Activated B cell treated with CpG ODN at 0.5 μM for 24 hours (primary cell): ENCODE results near the gene WNT1. TPM values are rescaled to one million over a fixed set of nuclear protein-coding genes. Genes with fewer than 3 reads are reported as not detected.
A peak's percentile ranks its signal among the peaks of the same experiment; 100 is the strongest.

ENCODE experiments used
- ATAC-seq: fragments of 200-7000 bp; cut with Tn5 transposase; one replicate; pipeline ENCODE4 v1.10.0; 2021; ENCODE audit warnings: low read depth, mild to moderate bottlenecking, moderate library complexity
- CTCF ChIA-PET: fragments of 350-600 bp; sonication (Branson Sonifier 250); formaldehyde crosslinking; loops from one replicate; lab custom pipeline; 2021; ENCODE audit warnings: antibody characterized with exemption; lab: Charles Lee
- POLR2A ChIA-PET: fragments of 350-600 bp; sonication (Branson Sonifier 250); formaldehyde crosslinking; loops from one replicate; lab custom pipeline; 2021; ENCODE audit warnings: antibody characterized with exemption; lab: Charles Lee
- DNase-seq: peaks from one replicate; pipeline ENCODE4 v3.0.0; 2022
- H3K27ac Mint-ChIP-seq: one replicate; pipeline ENCODE4 v1.8.0; 2020; ENCODE audit warnings: mixed read lengths
- H3K27me3 Mint-ChIP-seq: one replicate; pipeline ENCODE4 v1.8.0; 2021; ENCODE audit warnings: mixed read lengths
- H3K36me3 Mint-ChIP-seq: one replicate; pipeline ENCODE4 v1.8.0; 2021; ENCODE audit warnings: low read depth, mixed read lengths
- H3K4me1 Mint-ChIP-seq: one replicate; pipeline ENCODE4 v1.8.0; 2021; ENCODE audit warnings: mixed read lengths
- H3K4me3 Mint-ChIP-seq: one replicate; pipeline ENCODE4 v1.8.0; 2020; ENCODE audit warnings: mild to moderate bottlenecking, mixed read lengths
- H3K9me3 Mint-ChIP-seq: one replicate; pipeline ENCODE4 v1.8.0; 2020; ENCODE audit warnings: mixed read lengths
- CTCF ChIP-seq: fragments of 200-600 bp; IDR thresholded peaks from one replicate; pipeline ENCODE4 v1.8.0; 2022; ENCODE audit warnings: antibody characterized with exemption, mild to moderate bottlenecking
- intact Hi-C: fragments of 100-400 bp; cut with micrococcal nuclease; formaldehyde crosslinking; loops from one replicate; pipeline ENCODE4 v1.15.1; 2024
- total RNA-seq: library from RNA; stranded (reverse); gene quantifications from 2 replicates; pipeline ENCODE4 v1.2.3, GENCODE V29; 2022

WNT1 gene
- total RNA-seq, 1 donor from 2014 or later, result not detected

- H3K36me3 Mint-ChIP-seq, result peaks cover 6% of the 10 kb centered on the region
- DNase-seq (no peak), ATAC-seq (no peak)
- TF ChIP-seq CTCF, result no peak
- CTCF ChIA-PET, result no interaction called here
- peaks cover 8% of the 10 kb centered on the region for H3K27me3 Mint-ChIP-seq
- intact Hi-C loops, result no loop called here
- peaks cover 17% of the 10 kb centered on the region for H3K4me1 Mint-ChIP-seq
- POLR2A ChIA-PET, result interaction anchor here (1.5 kb wide), 1 partner anchor 16 kb away, joined by 4 read pairs; the partner anchor contains the start of gene WNT1
- H3K27ac Mint-ChIP-seq, result no peak overlapping the region
- no peak overlapping the region for H3K4me3 Mint-ChIP-seq
- H3K9me3 Mint-ChIP-seq, result no peaks in the 10 kb centered on the region
These were observed 16.3 kb upstream of the WNT1 start for GRCh38 chr12:48961801-48962200.

GRCh38 chr12:48965298-48965838 lies 12.8 kb upstream of the WNT1 start:
- no peak overlapping the region for H3K27ac Mint-ChIP-seq
- peaks cover 7% of the 10 kb centered on the region for H3K27me3 Mint-ChIP-seq
- ATAC-seq (no peak), DNase-seq (no peak)
- TF ChIP-seq CTCF, result no peak
- intact Hi-C loops, result no loop called here
- H3K4me1 Mint-ChIP-seq, result peaks cover 21% of the 10 kb centered on the region
- H3K36me3 Mint-ChIP-seq, result no peaks in the 10 kb centered on the region
- no peaks in the 10 kb centered on the region for H3K9me3 Mint-ChIP-seq
- H3K4me3 Mint-ChIP-seq, result no peak overlapping the region
- ChIA-PET CTCF (interaction anchor here (1.6 kb wide), 1 partner anchor 12 kb away, joined by 8 read pairs; the partner anchor contains the start of gene WNT1), POLR2A (no interaction called here)

GRCh38 chr12:48966177-48966895 lies 11.8 kb upstream of the WNT1 start:
- no peak for DNase-seq
- peaks cover 10% of the 10 kb centered on the region for H3K27me3 Mint-ChIP-seq
- H3K9me3 Mint-ChIP-seq, result no peaks in the 10 kb centered on the region
- no peak for TF ChIP-seq CTCF
- ChIA-PET POLR2A (interaction anchor here (0.6 to 3.7 kb wide), 4 partner anchors 9 to 115 kb away, joined by 3 to 31 read pairs (median 4); partner anchors contain the start of gene ARF3), CTCF (interaction anchor here (1.6 kb wide), 1 partner anchor 11 kb away, joined by 8 read pairs; the partner anchor contains the start of gene WNT1)
- H3K36me3 Mint-ChIP-seq, result no peaks in the 10 kb centered on the region
- H3K4me3 Mint-ChIP-seq, result no peak overlapping the region
- no peak for ATAC-seq
- intact Hi-C loops, result no loop called here
- peak overlapping the region; percentile 35 for H3K27ac Mint-ChIP-seq
- peaks cover 31% of the 10 kb centered on the region for H3K4me1 Mint-ChIP-seq

GRCh38 chr12:48967991-48968390 lies 10.1 kb upstream of the WNT1 start:
- Mint-ChIP-seq H3K9me3 (no peaks in the 10 kb centered on the region), H3K4me1 (peaks cover 37% of the 10 kb centered on the region), H3K36me3 (no peaks in the 10 kb centered on the region), H3K27me3 (peaks cover 20% of the 10 kb centered on the region), H3K27ac (no peak overlapping the region), H3K4me3 (no peak overlapping the region)
- ChIA-PET POLR2A (interaction anchor here (0.6 to 3.7 kb wide), 5 partner anchors 10 to 1065 kb away, joined by 3 to 31 read pairs (median 6); partner anchors contain the start of genes ARF3 and FKBP11), CTCF (interaction anchor here (1.4 to 2.8 kb wide), 3 partner anchors 10 to 121 kb away, joined by 3 to 11 read pairs (median 5); partner anchors contain the start of gene ARF3)
- no peak for TF ChIP-seq CTCF
- intact Hi-C loops, result no loop called here
- DNase-seq, result no peak
- no peak for ATAC-seq

GRCh38 chr12:48968467-48968866 lies 9.7 kb upstream of the WNT1 start:
- no peak for DNase-seq
- ChIA-PET CTCF (interaction anchor here (1.0 to 2.8 kb wide), 5 partner anchors 11 to 121 kb away, joined by 3 to 11 read pairs (median 5); partner anchors contain the start of gene ARF3), POLR2A (interaction anchor here (0.6 to 3.7 kb wide), 4 partner anchors 10 to 1065 kb away, joined by 5 to 31 read pairs (median 8); partner anchors contain the start of genes ARF3 and FKBP11)
- Mint-ChIP-seq H3K9me3 (no peaks in the 10 kb centered on the region), H3K4me1 (peaks cover 37% of the 10 kb centered on the region), H3K4me3 (no peak overlapping the region), H3K27ac (no peak overlapping the region), H3K27me3 (peaks cover 21% of the 10 kb centered on the region), H3K36me3 (no peaks in the 10 kb centered on the region)
- no peak for ATAC-seq
- no peak for TF ChIP-seq CTCF
- intact Hi-C loops, result no loop called here
